HepG2 (cell line): ENCODE data around the gene CPED1. TPM values are rescaled to one million over a fixed set of nuclear protein-coding genes. Genes with fewer than 3 reads are reported as not detected.

Experiments used
- HOXD1 ChIP-seq: sonication (generic); formaldehyde crosslinking; IDR thresholded peaks from 2 replicates; pipeline ENCODE4 v1.5.0; 2020; ENCODE audit warnings: missing genetic modification reagents
- PHF8 ChIP-seq: sonication (generic); formaldehyde crosslinking; IDR thresholded peaks from 2 replicates; pipeline ENCODE4 v1.5.0; 2020; ENCODE audit warnings: missing genetic modification reagents
- POLR2A ChIP-seq, 2 experiments: IDR thresholded peaks; 2 replicates each; pipeline ENCODE4 v1.6.1; 2011; ENCODE audit warnings: low read depth in 2 of 2, low read length in 2 of 2, mild to moderate bottlenecking in 1 of 2, moderate library complexity in 1 of 2; ENCODE audit not compliant: insufficient read depth in 1 of 2
- REXO4 ChIP-seq: sonication (generic); formaldehyde crosslinking; IDR thresholded peaks from 2 replicates; pipeline ENCODE4 v1.8.0; 2022; ENCODE audit warnings: missing genetic modification reagents, mild to moderate bottlenecking, borderline replicate concordance
- TBL1XR1 ChIP-seq: fragments of 150-350 bp; IDR thresholded peaks from 2 replicates; pipeline ENCODE4 v1.6.1; 2014; ENCODE audit warnings: borderline replicate concordance, low read length; ENCODE audit not compliant: partially characterized antibody
- ZFP37 ChIP-seq: sonication (generic); formaldehyde crosslinking; IDR thresholded peaks from 2 replicates; pipeline ENCODE4 v1.4.0; 2020; ENCODE audit warnings: missing genetic modification reagents, borderline replicate concordance
- ZNF446 ChIP-seq: sonication (generic); formaldehyde crosslinking; IDR thresholded peaks from 2 replicates; pipeline ENCODE4 v1.5.0; 2020; ENCODE audit warnings: mild to moderate bottlenecking, missing genetic modification reagents
- ZNF556 ChIP-seq: sonication (generic); formaldehyde crosslinking; IDR thresholded peaks from 2 replicates; pipeline ENCODE4 v1.4.0; 2020; ENCODE audit warnings: mild to moderate bottlenecking, missing genetic modification reagents, borderline replicate concordance
- ZNF644 ChIP-seq: IDR thresholded peaks from 2 replicates; pipeline ENCODE4 v1.6.1; 2016; ENCODE audit warnings: low read depth
- polyA plus RNA-seq, 8 experiments: library from polyadenylated mRNA; depleted of rRNA in 3 of 8; stranded (reverse) in 7 of 8; unstranded in 1 of 8; fragments of >200 nt; fragmentation: Illumina TruSeq in 4 of 8; extraction: Trizol in 4 of 8; gene quantifications; 2 replicates each; pipeline versions ENCODE4 v1.2.1 to v1.2.3, GENCODE V29; 2011 to 2016; ENCODE audit warnings: low read depth in 4 of 8, missing spikeins in 1 of 8, mixed read lengths in 1 of 8; ENCODE audit not compliant: insufficient read depth in 1 of 8
- total RNA-seq, 5 experiments: library from RNA; depleted of rRNA; stranded (reverse); fragments of >200 nt; fragmentation: Illumina TruSeq; extraction: Trizol; gene quantifications; 2 replicates each; pipeline ENCODE4 v1.2.3, GENCODE V29; 2016; ENCODE audit warnings: low read depth in 1 of 5
- TF ChIP-seq, protein P1 (sequence below): sonication (generic); formaldehyde crosslinking; IDR thresholded peaks from 2 replicates; pipeline ENCODE4 v1.8.1; 2023; ENCODE audit warnings: mild to moderate bottlenecking, missing genetic modification reagents
- TF ChIP-seq, protein P2 (sequence below): sonication (generic); formaldehyde crosslinking; IDR thresholded peaks from 2 replicates; pipeline ENCODE4 v1.5.1; 2020; ENCODE audit warnings: missing genetic modification reagents, mild to moderate bottlenecking, borderline replicate concordance
- TF ChIP-seq, protein P3 (sequence below): IDR thresholded peaks from 2 replicates; pipeline ENCODE4 v1.6.1; 2016; ENCODE audit warnings: missing genetic modification reagents, missing compliant biosample characterization
- TF ChIP-seq, protein P4 (sequence below): sonication (generic); formaldehyde crosslinking; IDR thresholded peaks from 2 replicates; pipeline ENCODE4 v1.4.0; 2020; ENCODE audit warnings: missing genetic modification reagents
- TF ChIP-seq, protein P5 (sequence below): IDR thresholded peaks from 2 replicates; pipeline ENCODE4 v1.6.1; 2016; ENCODE audit warnings: mild to moderate bottlenecking
- TF ChIP-seq, protein P6 (sequence below): sonication (generic); formaldehyde crosslinking; IDR thresholded peaks from 2 replicates; pipeline ENCODE4 v1.4.0; 2020; ENCODE audit warnings: missing genetic modification reagents, borderline replicate concordance
- TF ChIP-seq, protein P7 (sequence below): sonication (generic); formaldehyde crosslinking; IDR thresholded peaks from 2 replicates; pipeline ENCODE4 v1.4.0; 2020; ENCODE audit warnings: mild to moderate bottlenecking, missing genetic modification reagents, borderline replicate concordance

The CPED1 gene
- total and polyA plus RNA-seq, 2 of the 13 experiments (the other 11 are each of a cell fraction or from before 2014, with no cell fraction given): 11.5 to 27.0 TPM

DNA sequence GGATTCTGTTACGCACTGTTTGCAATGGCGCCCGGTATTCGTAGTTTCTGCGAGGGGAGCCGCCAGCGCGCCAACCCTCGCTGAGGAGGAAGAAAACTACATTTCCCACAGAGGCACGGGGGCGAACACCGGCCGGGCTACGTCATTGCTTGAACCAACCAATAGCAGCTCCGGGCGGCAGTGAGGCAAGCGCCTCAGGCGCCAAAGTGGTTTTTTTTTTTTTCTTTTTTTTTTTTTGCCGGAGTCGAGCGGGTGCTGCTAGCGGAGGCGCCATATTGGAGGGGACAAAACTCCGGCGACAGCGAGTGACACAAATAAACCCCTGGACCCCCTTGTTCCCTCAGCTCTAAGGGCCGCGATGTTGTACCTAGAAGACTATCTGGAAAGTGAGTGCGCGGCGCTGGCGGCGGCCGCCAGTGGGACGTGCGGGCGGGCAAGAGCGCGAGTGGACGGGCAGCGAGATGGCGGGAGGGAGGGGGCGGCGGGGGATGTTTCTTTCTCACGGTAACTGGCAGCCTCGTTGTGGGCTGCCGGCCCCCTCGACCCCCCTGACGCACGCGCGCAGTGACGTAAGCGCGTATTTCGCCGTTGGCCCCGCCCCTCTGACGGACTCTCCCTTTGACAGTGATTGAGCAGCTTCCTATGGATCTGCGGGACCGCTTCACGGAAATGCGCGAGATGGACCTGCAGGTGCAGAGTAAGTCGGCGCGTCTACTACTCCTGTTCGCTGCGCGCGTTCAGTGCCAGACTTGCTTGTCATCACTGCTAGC, 37.8 kb upstream of the CPED1 start, which contains the start of gene ING3 (continued):
- TF ChIP-seq, protein P1, sequence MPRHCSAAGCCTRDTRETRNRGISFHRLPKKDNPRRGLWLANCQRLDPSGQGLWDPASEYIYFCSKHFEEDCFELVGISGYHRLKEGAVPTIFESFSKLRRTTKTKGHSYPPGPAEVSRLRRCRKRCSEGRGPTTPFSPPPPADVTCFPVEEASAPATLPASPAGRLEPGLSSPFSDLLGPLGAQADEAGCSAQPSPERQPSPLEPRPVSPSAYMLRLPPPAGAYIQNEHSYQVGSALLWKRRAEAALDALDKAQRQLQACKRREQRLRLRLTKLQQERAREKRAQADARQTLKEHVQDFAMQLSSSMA (CRISPR knock-in tag): peak; percentile 34; the same call in 1 of the 2 replicates
- TF ChIP-seq, protein P2, sequence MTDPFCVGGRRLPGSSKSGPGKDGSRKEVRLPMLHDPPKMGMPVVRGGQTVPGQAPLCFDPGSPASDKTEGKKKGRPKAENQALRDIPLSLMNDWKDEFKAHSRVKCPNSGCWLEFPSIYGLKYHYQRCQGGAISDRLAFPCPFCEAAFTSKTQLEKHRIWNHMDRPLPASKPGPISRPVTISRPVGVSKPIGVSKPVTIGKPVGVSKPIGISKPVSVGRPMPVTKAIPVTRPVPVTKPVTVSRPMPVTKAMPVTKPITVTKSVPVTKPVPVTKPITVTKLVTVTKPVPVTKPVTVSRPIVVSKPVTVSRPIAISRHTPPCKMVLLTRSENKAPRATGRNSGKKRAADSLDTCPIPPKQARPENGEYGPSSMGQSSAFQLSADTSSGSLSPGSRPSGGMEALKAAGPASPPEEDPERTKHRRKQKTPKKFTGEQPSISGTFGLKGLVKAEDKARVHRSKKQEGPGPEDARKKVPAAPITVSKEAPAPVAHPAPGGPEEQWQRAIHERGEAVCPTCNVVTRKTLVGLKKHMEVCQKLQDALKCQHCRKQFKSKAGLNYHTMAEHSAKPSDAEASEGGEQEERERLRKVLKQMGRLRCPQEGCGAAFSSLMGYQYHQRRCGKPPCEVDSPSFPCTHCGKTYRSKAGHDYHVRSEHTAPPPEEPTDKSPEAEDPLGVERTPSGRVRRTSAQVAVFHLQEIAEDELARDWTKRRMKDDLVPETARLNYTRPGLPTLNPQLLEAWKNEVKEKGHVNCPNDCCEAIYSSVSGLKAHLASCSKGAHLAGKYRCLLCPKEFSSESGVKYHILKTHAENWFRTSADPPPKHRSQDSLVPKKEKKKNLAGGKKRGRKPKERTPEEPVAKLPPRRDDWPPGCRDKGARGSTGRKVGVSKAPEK (CRISPR knock-in tag): no peak
- TF ChIP-seq, protein P3, sequence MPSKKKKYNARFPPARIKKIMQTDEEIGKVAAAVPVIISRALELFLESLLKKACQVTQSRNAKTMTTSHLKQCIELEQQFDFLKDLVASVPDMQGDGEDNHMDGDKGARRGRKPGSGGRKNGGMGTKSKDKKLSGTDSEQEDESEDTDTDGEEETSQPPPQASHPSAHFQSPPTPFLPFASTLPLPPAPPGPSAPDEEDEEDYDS (CRISPR knock-in tag): peak; percentile 68; the same call in 1 of the 2 replicates
- TF ChIP-seq, protein P4, sequence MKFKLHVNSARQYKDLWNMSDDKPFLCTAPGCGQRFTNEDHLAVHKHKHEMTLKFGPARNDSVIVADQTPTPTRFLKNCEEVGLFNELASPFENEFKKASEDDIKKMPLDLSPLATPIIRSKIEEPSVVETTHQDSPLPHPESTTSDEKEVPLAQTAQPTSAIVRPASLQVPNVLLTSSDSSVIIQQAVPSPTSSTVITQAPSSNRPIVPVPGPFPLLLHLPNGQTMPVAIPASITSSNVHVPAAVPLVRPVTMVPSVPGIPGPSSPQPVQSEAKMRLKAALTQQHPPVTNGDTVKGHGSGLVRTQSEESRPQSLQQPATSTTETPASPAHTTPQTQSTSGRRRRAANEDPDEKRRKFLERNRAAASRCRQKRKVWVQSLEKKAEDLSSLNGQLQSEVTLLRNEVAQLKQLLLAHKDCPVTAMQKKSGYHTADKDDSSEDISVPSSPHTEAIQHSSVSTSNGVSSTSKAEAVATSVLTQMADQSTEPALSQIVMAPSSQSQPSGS (CRISPR knock-in tag): peak; percentile 70
- TF ChIP-seq ZNF446 (CRISPR knock-in tag) (no peak), HOXD1 (CRISPR knock-in tag) (peak; percentile 100), ZNF644 (CRISPR knock-in tag) (no peak; the same call in 1 of the 2 replicates), REXO4 (CRISPR knock-in tag) (no peak), PHF8 (peak; percentile 79), POLR2A (IDR thresholded peaks at IDR 0.05; ENCODE audit: insufficient read depth in 1 of 2, low read depth in 2 of 2, low read length in 2 of 2) (peak; percentile 55 to 75), TBL1XR1 (peak; percentile 17), ZNF556 (CRISPR knock-in tag) (no peak), ZFP37 (CRISPR knock-in tag) (peak; percentile 22; the same call in 1 of the 2 replicates)
- TF ChIP-seq, protein P5, sequence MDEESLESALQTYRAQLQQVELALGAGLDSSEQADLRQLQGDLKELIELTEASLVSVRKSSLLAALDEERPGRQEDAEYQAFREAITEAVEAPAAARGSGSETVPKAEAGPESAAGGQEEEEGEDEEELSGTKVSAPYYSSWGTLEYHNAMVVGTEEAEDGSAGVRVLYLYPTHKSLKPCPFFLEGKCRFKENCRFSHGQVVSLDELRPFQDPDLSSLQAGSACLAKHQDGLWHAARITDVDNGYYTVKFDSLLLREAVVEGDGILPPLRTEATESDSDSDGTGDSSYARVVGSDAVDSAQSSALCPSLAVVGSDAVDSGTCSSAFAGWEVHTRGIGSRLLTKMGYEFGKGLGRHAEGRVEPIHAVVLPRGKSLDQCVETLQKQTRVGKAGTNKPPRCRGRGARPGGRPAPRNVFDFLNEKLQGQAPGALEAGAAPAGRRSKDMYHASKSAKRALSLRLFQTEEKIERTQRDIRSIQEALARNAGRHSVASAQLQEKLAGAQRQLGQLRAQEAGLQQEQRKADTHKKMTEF: peak; percentile 33; the same call in 1 of the 2 replicates
- TF ChIP-seq, protein P6, sequence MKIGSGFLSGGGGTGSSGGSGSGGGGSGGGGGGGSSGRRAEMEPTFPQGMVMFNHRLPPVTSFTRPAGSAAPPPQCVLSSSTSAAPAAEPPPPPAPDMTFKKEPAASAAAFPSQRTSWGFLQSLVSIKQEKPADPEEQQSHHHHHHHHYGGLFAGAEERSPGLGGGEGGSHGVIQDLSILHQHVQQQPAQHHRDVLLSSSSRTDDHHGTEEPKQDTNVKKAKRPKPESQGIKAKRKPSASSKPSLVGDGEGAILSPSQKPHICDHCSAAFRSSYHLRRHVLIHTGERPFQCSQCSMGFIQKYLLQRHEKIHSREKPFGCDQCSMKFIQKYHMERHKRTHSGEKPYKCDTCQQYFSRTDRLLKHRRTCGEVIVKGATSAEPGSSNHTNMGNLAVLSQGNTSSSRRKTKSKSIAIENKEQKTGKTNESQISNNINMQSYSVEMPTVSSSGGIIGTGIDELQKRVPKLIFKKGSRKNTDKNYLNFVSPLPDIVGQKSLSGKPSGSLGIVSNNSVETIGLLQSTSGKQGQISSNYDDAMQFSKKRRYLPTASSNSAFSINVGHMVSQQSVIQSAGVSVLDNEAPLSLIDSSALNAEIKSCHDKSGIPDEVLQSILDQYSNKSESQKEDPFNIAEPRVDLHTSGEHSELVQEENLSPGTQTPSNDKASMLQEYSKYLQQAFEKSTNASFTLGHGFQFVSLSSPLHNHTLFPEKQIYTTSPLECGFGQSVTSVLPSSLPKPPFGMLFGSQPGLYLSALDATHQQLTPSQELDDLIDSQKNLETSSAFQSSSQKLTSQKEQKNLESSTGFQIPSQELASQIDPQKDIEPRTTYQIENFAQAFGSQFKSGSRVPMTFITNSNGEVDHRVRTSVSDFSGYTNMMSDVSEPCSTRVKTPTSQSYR (CRISPR knock-in tag): no peak
- TF ChIP-seq, protein P7, sequence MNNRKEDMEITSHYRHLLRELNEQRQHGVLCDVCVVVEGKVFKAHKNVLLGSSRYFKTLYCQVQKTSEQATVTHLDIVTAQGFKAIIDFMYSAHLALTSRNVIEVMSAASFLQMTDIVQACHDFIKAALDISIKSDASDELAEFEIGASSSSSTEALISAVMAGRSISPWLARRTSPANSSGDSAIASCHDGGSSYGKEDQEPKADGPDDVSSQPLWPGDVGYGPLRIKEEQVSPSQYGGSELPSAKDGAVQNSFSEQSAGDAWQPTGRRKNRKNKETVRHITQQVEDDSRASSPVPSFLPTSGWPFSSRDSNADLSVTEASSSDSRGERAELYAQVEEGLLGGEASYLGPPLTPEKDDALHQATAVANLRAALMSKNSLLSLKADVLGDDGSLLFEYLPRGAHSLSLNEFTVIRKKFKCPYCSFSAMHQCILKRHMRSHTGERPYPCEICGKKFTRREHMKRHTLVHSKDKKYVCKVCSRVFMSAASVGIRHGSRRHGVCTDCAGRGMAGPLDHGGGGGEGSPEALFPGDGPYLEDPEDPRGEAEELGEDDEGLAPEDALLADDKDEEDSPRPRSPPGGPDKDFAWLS (CRISPR knock-in tag): no peak
